Right lobe of liver (tissue), 6 donors: ENCODE measurements around the gene ACSL3. TPM values are rescaled to one million over a fixed set of nuclear protein-coding genes. Genes with fewer than 3 reads are reported as not detected.

ENCODE experiments used
- ATAC-seq, 4 donors: fragments of 200-7000 bp; cut with Tn5 transposase; one replicate each; pipeline ENCODE4 v1.9.1; 2020; ENCODE audit warnings: mild to moderate bottlenecking in 4 of 4, moderate library complexity in 4 of 4
- DNase-seq, 3 donors: peaks; one replicate each; pipeline ENCODE4 v3.0.0-alpha.2; 2020
- H3K27ac ChIP-seq, 3 donors: fragments of 200-600 bp; one replicate each; pipeline ENCODE4 v1.8.0; 2022
- H3K27me3 ChIP-seq, 2 donors: fragments of 200-600 bp; one replicate each; pipeline ENCODE4 v1.8.0; 2022
- H3K36me3 ChIP-seq, 4 donors: fragments of 200-600 bp; sonication (generic) in 1 of 4; one replicate each; pipeline versions ENCODE4 v1.5.1 to v1.8.0; 2017 to 2022; ENCODE audit warnings: control low read depth in 1 of 4
- H3K4me1 ChIP-seq, 4 donors: fragments of 200-600 bp; sonication (generic) in 1 of 4; one replicate each; pipeline versions ENCODE4 v1.5.1 to v1.8.0; 2017 to 2022; ENCODE audit warnings: control low read depth in 1 of 4
- H3K4me3 ChIP-seq, 3 donors: fragments of 200-600 bp; one replicate each; pipeline ENCODE4 v1.8.0; 2022
- H3K9me3 ChIP-seq, 4 donors: fragments of 200-600 bp; sonication (generic) in 1 of 4; one replicate each; pipeline versions ENCODE4 v1.5.1 to v1.8.0; 2017 to 2022; ENCODE audit warnings: control low read depth in 1 of 4
- POLR2A ChIP-seq: fragments of 450-650 bp; IDR thresholded peaks from one replicate; pipeline ENCODE4 v1.6.1; 2017; ENCODE audit warnings: antibody characterized with exemption, mild to moderate bottlenecking
- WGBS: methylation state at CpG from one replicate; pipeline ENCODE4 v1.1.6; 2018; ENCODE audit warnings: low coverage, low lambda C conversion rate; ENCODE audit not compliant: insufficient coverage; ENCODE audit errors: missing lambda C conversion rate; 5-methylcytosine and 5-hydroxymethylcytosine counted together
- intact Hi-C, 2 donors: fragments of 100-400 bp; cut with DNase I; formaldehyde crosslinking; loops; one replicate each; pipeline versions ENCODE4 v1.11.2 to v1.14.1; 2022
- total RNA-seq, 6 experiments: library from RNA; depleted of rRNA in 2 of 6; stranded (reverse); fragments of >200 nt in 2 of 6; fragmentation: NEBNext Ultra II Directional in 3 of 6; extraction: Animal tissue kit (Norgen Biotek cat#: 25700) in 3 of 6; gene quantifications; one replicate each; pipeline versions ENCODE4 v1.1.0 to v1.2.4, GENCODE V29; 2016 to 2023
- TF ChIP-seq, protein P1 (sequence below), 4 donors: fragments of 200-600 bp in 3 of 4; fragments of 450-650 bp in 1 of 4; IDR thresholded peaks; one replicate each; pipeline versions ENCODE4 v1.5.1 to v1.8.0; 2016 to 2022; ENCODE audit warnings: antibody characterized with exemption in 4 of 4, mild to moderate bottlenecking in 2 of 4
- donor health status: DM: no; HTN: yes; CAD: no.
- donor health status: DM: no; HTN: no; CAD: no.
- donor health status: DM: no; HTN: no; CAD: no.
- donor health status: DM: no; HTN: yes; CAD: no.
- donor health status: DM: no; HTN: yes; CAD: no.

The ACSL3 gene
- total RNA-seq, 6 experiments from 2014 or later, result 31.1 to 73.0 (median 49.9) TPM

DNA sequence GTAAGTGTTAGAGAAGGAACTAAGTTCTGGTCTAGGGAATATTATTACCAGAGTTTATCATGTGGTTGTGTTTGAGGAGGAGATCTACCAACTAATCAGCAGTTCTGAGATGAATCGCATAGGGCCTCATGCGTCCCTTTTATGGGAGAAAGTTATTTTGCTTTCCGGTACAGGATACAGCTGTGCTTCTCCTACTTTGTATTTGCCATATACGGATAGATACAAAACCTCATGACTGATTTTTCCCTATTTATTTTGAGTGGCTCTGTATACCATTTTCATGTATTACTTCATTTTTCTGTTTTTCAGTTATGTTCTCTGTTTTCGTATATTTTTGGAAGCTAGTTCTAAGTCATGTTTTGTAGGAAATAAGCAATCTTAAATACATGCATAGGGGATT is 66.8 kb downstream of the ACSL3 start:
- H3K36me3 ChIP-seq, result peaks cover 0 to 61% (median 18%) of the 10 kb centered on the region in 4 donors
- no peak for ATAC-seq

DNA sequence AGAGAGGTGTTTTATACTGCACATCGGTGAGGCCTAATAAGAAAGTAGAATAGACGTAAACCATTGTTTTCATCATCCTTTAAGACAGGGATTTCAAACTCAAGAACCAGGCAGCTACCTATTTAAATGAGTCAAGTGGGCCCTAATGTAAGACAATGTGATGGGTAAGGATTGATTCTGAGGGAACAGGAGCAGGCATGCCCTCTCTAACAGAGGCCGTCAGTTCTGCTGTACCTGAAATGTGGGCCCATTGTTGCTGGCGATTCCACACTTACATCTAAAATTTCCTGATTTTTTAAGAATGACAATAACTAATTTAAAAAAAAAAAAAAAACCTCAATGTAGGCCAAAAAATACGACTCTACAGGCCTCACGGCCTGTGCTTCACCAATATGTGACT is 67.5 kb downstream of the ACSL3 start:
- Histone ChIP-seq H3K4me3 (no peak overlapping the region), H3K36me3 (peaks cover 0 to 59% (median 18%) of the 10 kb centered on the region in 4 donors), H3K27me3 (no peaks in the 10 kb centered on the region), H3K9me3 (no peaks in the 10 kb centered on the region), H3K4me1 (no peaks in the 10 kb centered on the region), H3K27ac (no peak overlapping the region)
- WGBS, result 95% methylated on average over 6 of the region's 6 CpGs
- no peak for DNase-seq
- intact Hi-C loops, result no loop called here
- TF ChIP-seq POLR2A, result no peak
- TF ChIP-seq, protein P1, sequence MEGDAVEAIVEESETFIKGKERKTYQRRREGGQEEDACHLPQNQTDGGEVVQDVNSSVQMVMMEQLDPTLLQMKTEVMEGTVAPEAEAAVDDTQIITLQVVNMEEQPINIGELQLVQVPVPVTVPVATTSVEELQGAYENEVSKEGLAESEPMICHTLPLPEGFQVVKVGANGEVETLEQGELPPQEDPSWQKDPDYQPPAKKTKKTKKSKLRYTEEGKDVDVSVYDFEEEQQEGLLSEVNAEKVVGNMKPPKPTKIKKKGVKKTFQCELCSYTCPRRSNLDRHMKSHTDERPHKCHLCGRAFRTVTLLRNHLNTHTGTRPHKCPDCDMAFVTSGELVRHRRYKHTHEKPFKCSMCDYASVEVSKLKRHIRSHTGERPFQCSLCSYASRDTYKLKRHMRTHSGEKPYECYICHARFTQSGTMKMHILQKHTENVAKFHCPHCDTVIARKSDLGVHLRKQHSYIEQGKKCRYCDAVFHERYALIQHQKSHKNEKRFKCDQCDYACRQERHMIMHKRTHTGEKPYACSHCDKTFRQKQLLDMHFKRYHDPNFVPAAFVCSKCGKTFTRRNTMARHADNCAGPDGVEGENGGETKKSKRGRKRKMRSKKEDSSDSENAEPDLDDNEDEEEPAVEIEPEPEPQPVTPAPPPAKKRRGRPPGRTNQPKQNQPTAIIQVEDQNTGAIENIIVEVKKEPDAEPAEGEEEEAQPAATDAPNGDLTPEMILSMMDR (IDR thresholded peaks at IDR 0.05), result no peak
- ATAC-seq, result no peak

More for the DNA sequence above, 66.8 kb downstream of the ACSL3 start:
- intact Hi-C loops, result no loop called here
- no peaks in the 10 kb centered on the region for H3K27me3 ChIP-seq
- 94% methylated on average over 4 of the region's 5 CpGs for WGBS
- H3K4me1 ChIP-seq, result no peaks in the 10 kb centered on the region
- no peak for TF ChIP-seq POLR2A
- TF ChIP-seq, protein P1 (IDR thresholded peaks at IDR 0.05), result no peak
- DNase-seq, result no peak
- no peaks in the 10 kb centered on the region for H3K9me3 ChIP-seq
- no peak overlapping the region for H3K4me3 ChIP-seq
- H3K27ac ChIP-seq, result no peak overlapping the region

DNA sequence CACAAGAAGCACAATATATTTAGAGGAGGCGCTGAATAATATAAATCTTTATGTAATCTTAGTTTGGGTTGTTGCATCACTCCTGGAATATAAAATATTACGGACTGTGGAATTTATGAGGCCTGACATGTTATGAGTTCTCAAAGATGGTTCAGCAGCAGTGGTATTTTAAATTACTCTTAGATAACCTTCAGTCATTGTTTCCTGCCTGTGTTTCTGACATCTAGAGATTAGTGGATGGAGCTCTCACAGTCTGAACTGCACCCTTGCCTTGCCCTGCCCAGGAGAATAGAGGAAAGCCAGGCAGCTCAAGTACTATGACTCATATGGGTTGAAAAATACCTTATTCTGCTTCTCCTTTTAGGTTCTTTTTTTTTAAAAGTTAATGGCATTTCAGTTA is 70.0 kb downstream of the ACSL3 start:
- DNase-seq, result no peak
- Histone ChIP-seq H3K9me3 (no peaks in the 10 kb centered on the region), H3K36me3 (peaks cover 0 to 59% (median 19%) of the 10 kb centered on the region in 4 donors), H3K27me3 (no peaks in the 10 kb centered on the region), H3K4me1 (no peaks in the 10 kb centered on the region), H3K4me3 (no peak overlapping the region), H3K27ac (no peak overlapping the region)
- WGBS, result 86% methylated on average over 2 of the region's 2 CpGs
- ATAC-seq, result no peak
- no peak for TF ChIP-seq POLR2A
- TF ChIP-seq, protein P1 (IDR thresholded peaks at IDR 0.05), result no peak
- intact Hi-C loops, result no loop called here

DNA sequence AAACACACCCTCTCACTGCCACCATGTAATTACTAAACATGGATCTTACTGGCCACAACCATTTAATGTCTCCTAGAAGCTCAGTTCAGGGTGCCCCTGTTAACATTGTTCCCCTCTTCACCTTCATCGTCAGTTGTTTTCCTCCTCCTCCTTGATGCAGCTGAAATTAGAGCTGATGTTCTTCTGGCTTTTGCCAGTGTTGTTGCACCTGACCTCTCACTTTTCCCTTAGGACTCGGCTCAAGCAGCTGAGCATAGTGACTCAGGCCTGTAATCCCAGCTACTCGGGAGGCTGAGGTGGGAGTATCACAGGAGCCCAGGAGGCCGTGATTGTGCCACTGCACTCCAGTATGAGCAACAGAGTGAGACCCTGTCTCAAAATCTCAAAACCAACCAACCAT is 70.8 kb downstream of the ACSL3 start:
- 100% methylated on average over 2 of the region's 4 CpGs for WGBS
- H3K4me3 ChIP-seq, result no peak overlapping the region
- intact Hi-C loops, result no loop called here
- DNase-seq (no peak), ATAC-seq (no peak)
- no peaks in the 10 kb centered on the region for H3K4me1 ChIP-seq
- peaks cover 0 to 59% (median 19%) of the 10 kb centered on the region in 4 donors for H3K36me3 ChIP-seq
- no peaks in the 10 kb centered on the region for H3K27me3 ChIP-seq
- no peaks in the 10 kb centered on the region for H3K9me3 ChIP-seq
- TF ChIP-seq, protein P1 (IDR thresholded peaks at IDR 0.05), result no peak
- no peak for TF ChIP-seq POLR2A
- H3K27ac ChIP-seq, result no peak overlapping the region

DNA sequence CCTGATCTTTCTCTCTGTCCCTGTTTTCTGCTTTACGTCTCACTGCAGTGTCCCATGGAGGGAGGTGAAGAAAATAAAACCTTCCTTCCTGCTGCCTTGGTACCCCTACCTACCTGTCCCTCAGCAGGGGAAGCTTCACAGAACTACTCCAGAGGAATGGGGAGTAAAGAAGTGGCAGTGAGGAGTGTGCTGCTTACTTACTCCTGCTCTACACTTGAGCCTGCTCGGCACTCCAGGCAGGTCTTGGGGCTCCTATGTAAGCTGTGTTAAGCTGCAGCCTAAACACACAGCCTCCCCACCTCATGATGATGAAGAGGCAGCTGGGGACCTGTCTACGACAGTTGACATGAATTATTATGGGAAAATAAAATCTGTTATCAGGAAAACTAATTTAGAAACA is 72.6 kb downstream of the ACSL3 start:
- Histone ChIP-seq H3K9me3 (no peaks in the 10 kb centered on the region), H3K4me3 (no peak overlapping the region), H3K4me1 (no peaks in the 10 kb centered on the region), H3K36me3 (peaks cover 0 to 50% (median 13%) of the 10 kb centered on the region in 4 donors), H3K27me3 (no peaks in the 10 kb centered on the region), H3K27ac (no peak overlapping the region)
- DNase-seq (no peak), ATAC-seq (no peak)
- TF ChIP-seq, protein P1 (IDR thresholded peaks at IDR 0.05), result no peak
- TF ChIP-seq POLR2A, result no peak
- intact Hi-C loops, result no loop called here
- 100% methylated on average over 2 of the region's 3 CpGs for WGBS
